Endodermal cell (in vitro differentiated cells): Measurements from ENCODE around the gene JMJD1C. TPM values are rescaled to one million over a fixed set of nuclear protein-coding genes. Genes with fewer than 3 reads are reported as not detected.

Source experiments
- DNase-seq: peaks from one replicate; pipeline ENCODE4 v3.0.0-alpha.2; 2017
- H3K27ac ChIP-seq: 2 replicates; pipeline ENCODE4 v1.5.1; 2013; ENCODE audit warnings: mild to moderate bottlenecking, low read depth, low read length, moderate library complexity
- H3K27me3 ChIP-seq: 2 replicates; pipeline ENCODE4 v1.6.1; 2013; ENCODE audit warnings: mild to moderate bottlenecking, low read length, moderate library complexity; ENCODE audit not compliant: insufficient read depth, control insufficient read depth, poor library complexity, severe bottlenecking
- H3K36me3 ChIP-seq: 2 replicates; pipeline ENCODE4 v1.7.0; 2013; ENCODE audit warnings: mild to moderate bottlenecking, low read length, moderate library complexity; ENCODE audit not compliant: control insufficient read depth, insufficient read depth
- H3K4me1 ChIP-seq: one replicate; pipeline ENCODE4 v1.7.0; 2013; ENCODE audit warnings: low read length; ENCODE audit not compliant: control insufficient read depth, insufficient read depth
- H3K4me3 ChIP-seq: 2 replicates; pipeline ENCODE4 v1.5.1; 2013; ENCODE audit warnings: mild to moderate bottlenecking, low read length, moderate library complexity
- H3K9ac ChIP-seq: 2 replicates; pipeline ENCODE4 v1.6.1; 2013; ENCODE audit warnings: mild to moderate bottlenecking, low read length, moderate library complexity; ENCODE audit not compliant: poor library complexity, severe bottlenecking; ENCODE audit errors: extremely low read depth
- H3K9me3 ChIP-seq: 2 replicates; pipeline ENCODE4 v1.6.1; 2013; ENCODE audit warnings: mild to moderate bottlenecking, low read length, moderate library complexity; ENCODE audit not compliant: control insufficient read depth
- H3K27ac Mint-ChIP-seq: 2 replicates; pipeline ENCODE4 v1.8.0; 2020; ENCODE audit warnings: mixed read lengths
- H3K27me3 Mint-ChIP-seq: 2 replicates; pipeline ENCODE4 v1.8.0; 2021; ENCODE audit warnings: mild to moderate bottlenecking, mixed read lengths; ENCODE audit not compliant: insufficient read depth
- H3K36me3 Mint-ChIP-seq: 2 replicates; pipeline ENCODE4 v1.8.0; 2020; ENCODE audit warnings: low read depth, mixed read lengths
- H3K4me1 Mint-ChIP-seq: 2 replicates; pipeline ENCODE4 v1.8.0; 2020; ENCODE audit warnings: mixed read lengths
- H3K4me3 Mint-ChIP-seq: 2 replicates; pipeline ENCODE4 v1.8.0; 2020; ENCODE audit warnings: mild to moderate bottlenecking, moderate library complexity, mixed read lengths
- H3K9me3 Mint-ChIP-seq: 2 replicates; pipeline ENCODE4 v1.8.0; 2020; ENCODE audit warnings: mild to moderate bottlenecking, mixed read lengths
- WGBS, 2 experiments: methylation state at CpG; one replicate each; pipeline versions ENCODE4 v1.1.5 to v1.1.7; 2013; ENCODE audit warnings: missing lambda C conversion rate in 2 of 2, mixed read lengths in 1 of 2; ENCODE audit not compliant: insufficient coverage in 1 of 2, insufficient read length in 1 of 2; 5-methylcytosine and 5-hydroxymethylcytosine counted together
- total RNA-seq, 2 donors: library from RNA; stranded (reverse); fragmentation: NEBNext Ultra II Directional in 1 of 2; extraction: Animal tissue kit (Norgen Biotek cat#: 25700) in 1 of 2; gene quantifications; 2 replicates in 1 of 2; 3 replicates in 1 of 2; pipeline ENCODE4 v1.2.1, GENCODE V29; 2021
- TF ChIP-seq, protein P1 (sequence below): fragments of 200-600 bp; sonication (generic); conservative IDR thresholded peaks from 2 replicates; pipeline ENCODE4 v1.5.0; 2021; ENCODE audit warnings: antibody characterized with exemption, mild to moderate bottlenecking

The JMJD1C gene
- total RNA-seq, 2 donors from 2014 or later, result 91.3 to 114 TPM

DNA sequence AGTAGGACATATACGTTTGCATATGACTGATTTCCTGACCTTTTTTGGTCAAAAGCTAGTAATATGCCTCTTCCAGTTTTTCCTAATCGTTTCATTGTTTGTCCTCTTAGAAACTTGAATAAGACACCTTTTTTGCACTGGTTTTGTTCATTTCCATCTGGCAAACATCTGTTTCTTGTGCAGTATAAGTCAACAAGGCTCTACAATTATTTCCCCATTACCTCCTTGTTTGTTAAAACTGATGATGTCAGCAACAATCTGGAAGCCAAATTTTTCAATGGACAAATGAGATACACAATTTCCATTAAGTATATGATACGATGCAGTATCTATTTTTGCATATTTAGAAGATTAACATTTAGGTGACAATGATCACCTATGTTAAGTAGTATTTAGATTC lies 183.8 kb downstream of the JMJD1C start:
- H3K4me3 ChIP-seq, result no peak overlapping the region
- H3K4me1 ChIP-seq, result no peaks in the 10 kb centered on the region
- 90 to 95% methylated on average over 2 to 3 of the region's 3 CpGs for WGBS, 2 experiments
- no peaks in the 10 kb centered on the region for H3K9me3 Mint-ChIP-seq
- TF ChIP-seq, protein P1, sequence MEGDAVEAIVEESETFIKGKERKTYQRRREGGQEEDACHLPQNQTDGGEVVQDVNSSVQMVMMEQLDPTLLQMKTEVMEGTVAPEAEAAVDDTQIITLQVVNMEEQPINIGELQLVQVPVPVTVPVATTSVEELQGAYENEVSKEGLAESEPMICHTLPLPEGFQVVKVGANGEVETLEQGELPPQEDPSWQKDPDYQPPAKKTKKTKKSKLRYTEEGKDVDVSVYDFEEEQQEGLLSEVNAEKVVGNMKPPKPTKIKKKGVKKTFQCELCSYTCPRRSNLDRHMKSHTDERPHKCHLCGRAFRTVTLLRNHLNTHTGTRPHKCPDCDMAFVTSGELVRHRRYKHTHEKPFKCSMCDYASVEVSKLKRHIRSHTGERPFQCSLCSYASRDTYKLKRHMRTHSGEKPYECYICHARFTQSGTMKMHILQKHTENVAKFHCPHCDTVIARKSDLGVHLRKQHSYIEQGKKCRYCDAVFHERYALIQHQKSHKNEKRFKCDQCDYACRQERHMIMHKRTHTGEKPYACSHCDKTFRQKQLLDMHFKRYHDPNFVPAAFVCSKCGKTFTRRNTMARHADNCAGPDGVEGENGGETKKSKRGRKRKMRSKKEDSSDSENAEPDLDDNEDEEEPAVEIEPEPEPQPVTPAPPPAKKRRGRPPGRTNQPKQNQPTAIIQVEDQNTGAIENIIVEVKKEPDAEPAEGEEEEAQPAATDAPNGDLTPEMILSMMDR, result no peak
- H3K9me3 ChIP-seq, result no peaks in the 10 kb centered on the region
- H3K36me3 Mint-ChIP-seq, result peaks cover 7% of the 10 kb centered on the region
- no peak overlapping the region for H3K9ac ChIP-seq
- no peak overlapping the region for H3K4me3 Mint-ChIP-seq
- H3K27me3 ChIP-seq, result no peaks in the 10 kb centered on the region
- peaks cover 8% of the 10 kb centered on the region for H3K4me1 Mint-ChIP-seq
- no peaks in the 10 kb centered on the region for H3K27me3 Mint-ChIP-seq
- no peak overlapping the region for H3K27ac Mint-ChIP-seq
- DNase-seq, result no peak
- no peak overlapping the region for H3K27ac ChIP-seq
- H3K36me3 ChIP-seq, result peaks cover 8% of the 10 kb centered on the region

DNA sequence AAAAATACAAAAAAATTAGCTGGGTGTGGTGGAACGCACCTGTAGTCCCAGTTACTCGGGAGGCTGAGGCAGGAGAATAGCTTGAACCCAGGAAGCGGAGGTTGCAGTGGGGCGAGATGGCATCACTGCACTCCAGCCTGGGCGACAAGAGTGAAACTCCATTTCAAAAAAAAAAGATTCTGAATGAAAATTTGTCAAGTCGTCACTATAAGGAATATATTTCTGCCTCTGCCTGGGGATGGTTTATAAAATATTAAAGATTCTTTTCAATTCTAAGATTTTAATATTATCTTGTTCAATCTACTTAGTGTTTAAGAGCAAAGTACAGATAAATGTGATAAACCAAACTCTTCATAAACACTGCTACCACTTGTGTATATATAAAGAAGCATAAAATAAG lies 185.4 kb downstream of the JMJD1C start:
- 93 to 96% methylated on average over 5 to 6 of the region's 6 CpGs for WGBS, 2 experiments
- TF ChIP-seq, protein P1, result no peak
- H3K4me3 Mint-ChIP-seq, result no peak overlapping the region

GRCh38 chr10:63275094-63275493 lies 190.7 kb downstream of the JMJD1C start:
- H3K27me3 Mint-ChIP-seq, result no peaks in the 10 kb centered on the region
- no peaks in the 10 kb centered on the region for H3K36me3 ChIP-seq
- 94% methylated on average over 2 to 3 of the region's 3 CpGs for WGBS, 2 experiments
- H3K27me3 ChIP-seq, result no peaks in the 10 kb centered on the region
- no peak overlapping the region for H3K27ac ChIP-seq
- no peaks in the 10 kb centered on the region for H3K9me3 ChIP-seq
- H3K9ac ChIP-seq, result no peak overlapping the region
- H3K27ac Mint-ChIP-seq, result no peak overlapping the region
- H3K36me3 Mint-ChIP-seq, result peaks cover 2% of the 10 kb centered on the region
- H3K4me3 Mint-ChIP-seq, result no peak overlapping the region
- no peaks in the 10 kb centered on the region for H3K4me1 ChIP-seq
- H3K4me1 Mint-ChIP-seq, result peaks cover 3% of the 10 kb centered on the region
- no peaks in the 10 kb centered on the region for H3K9me3 Mint-ChIP-seq
- H3K4me3 ChIP-seq, result no peak overlapping the region
- DNase-seq, result no peak
- TF ChIP-seq, protein P1, result no peak

More for the DNA sequence above, 185.4 kb downstream of the JMJD1C start:
- no peak overlapping the region for H3K4me3 ChIP-seq
- H3K9me3 Mint-ChIP-seq, result no peaks in the 10 kb centered on the region
- no peaks in the 10 kb centered on the region for H3K27me3 ChIP-seq
- H3K9ac ChIP-seq, result no peak overlapping the region
- peaks cover 7% of the 10 kb centered on the region for H3K36me3 Mint-ChIP-seq
- DNase-seq, result no peak
- no peaks in the 10 kb centered on the region for H3K27me3 Mint-ChIP-seq
- peaks cover 8% of the 10 kb centered on the region for H3K36me3 ChIP-seq
- H3K27ac Mint-ChIP-seq, result no peak overlapping the region
- H3K27ac ChIP-seq, result no peak overlapping the region
- no peaks in the 10 kb centered on the region for H3K4me1 Mint-ChIP-seq
- H3K4me1 ChIP-seq, result no peaks in the 10 kb centered on the region
- H3K9me3 ChIP-seq, result no peaks in the 10 kb centered on the region
